ENCODE data around the gene MCRIP1.

Gene MCRIP1

GRCh38 chr17:81817758-81818147 is 15.3 kb downstream of the MCRIP1 start:
- no peak for DNase-seq

DNA sequence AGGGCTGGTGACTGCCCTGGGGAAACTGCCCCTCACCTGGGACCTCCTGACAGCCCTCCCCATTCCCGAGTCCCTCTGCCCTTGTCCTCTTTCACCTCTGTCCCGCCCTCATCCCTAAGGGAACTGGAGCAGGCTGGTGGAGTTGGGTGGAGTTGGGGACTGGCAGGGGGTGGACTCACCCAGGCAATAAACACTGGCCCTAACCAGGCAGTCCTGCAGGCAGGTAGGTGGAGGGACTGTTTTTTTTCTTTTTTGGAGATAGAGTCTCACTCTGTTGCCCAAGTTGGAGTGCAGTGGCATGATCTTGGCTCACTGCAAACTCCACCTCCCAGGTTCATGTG is 17.5 kb downstream of the MCRIP1 start:
- no peak for DNase-seq

- DNase-seq = no peak
Measured at GRCh38 chr17:81814748-81815645, 18.1 kb downstream of the MCRIP1 start.

DNA sequence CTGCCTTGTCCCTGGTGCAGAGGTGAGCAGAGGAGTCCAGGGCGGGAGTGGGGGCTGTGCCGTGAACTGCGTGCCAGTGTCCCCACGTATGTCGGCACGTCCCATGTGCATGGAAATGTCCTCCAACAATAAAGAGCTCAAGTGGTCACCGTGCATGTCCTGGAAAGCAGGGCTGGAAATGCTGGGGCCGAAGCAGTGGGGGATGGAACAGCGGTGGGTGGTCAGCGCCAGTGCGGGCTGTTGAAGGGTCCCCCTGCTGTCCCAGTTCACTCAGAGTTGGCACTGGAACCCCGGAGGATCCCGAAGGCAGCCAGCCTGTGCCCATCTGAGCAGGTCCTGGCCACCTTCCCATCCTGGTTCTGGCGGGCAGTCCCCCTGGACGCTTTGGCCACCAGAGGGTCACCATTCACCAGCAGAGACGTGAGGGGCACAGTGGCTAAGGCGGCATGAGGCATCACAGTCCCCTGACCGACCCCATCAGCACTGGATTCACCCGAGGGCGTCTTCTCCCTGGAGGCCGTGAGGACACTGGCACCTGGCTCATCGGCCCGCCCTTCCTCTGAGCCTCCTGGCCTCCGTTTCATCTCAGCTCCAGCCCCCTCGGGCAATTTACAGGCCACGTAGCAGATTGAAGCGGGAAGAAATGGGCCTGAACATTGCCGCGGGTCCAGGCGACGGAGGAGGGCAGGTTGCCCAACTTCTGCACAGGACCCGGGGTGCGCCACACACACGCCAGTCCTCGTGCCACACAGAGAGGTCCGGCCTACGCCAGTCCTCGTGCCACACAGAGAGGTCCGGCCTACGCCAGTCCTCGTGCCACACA is 19.0 kb downstream of the MCRIP1 start:
- no peak for DNase-seq

DNA sequence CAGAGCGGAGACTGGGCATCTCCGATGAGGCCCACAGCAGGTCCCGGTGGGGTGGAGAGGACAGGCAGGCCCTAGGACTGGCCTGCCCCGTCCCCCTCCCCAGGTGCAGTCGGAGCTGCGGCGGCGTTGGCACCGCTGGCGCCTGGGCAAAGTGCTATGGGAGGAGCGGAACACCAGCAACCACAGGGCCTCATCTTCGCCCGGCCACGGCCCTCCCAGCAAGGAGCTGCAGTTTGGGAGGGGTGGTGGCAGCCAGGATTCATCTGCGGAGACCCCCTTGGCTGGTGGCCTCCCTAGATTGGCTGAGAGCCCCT is 19.8 kb downstream of the MCRIP1 start:
- DNase-seq = no peak

DNA sequence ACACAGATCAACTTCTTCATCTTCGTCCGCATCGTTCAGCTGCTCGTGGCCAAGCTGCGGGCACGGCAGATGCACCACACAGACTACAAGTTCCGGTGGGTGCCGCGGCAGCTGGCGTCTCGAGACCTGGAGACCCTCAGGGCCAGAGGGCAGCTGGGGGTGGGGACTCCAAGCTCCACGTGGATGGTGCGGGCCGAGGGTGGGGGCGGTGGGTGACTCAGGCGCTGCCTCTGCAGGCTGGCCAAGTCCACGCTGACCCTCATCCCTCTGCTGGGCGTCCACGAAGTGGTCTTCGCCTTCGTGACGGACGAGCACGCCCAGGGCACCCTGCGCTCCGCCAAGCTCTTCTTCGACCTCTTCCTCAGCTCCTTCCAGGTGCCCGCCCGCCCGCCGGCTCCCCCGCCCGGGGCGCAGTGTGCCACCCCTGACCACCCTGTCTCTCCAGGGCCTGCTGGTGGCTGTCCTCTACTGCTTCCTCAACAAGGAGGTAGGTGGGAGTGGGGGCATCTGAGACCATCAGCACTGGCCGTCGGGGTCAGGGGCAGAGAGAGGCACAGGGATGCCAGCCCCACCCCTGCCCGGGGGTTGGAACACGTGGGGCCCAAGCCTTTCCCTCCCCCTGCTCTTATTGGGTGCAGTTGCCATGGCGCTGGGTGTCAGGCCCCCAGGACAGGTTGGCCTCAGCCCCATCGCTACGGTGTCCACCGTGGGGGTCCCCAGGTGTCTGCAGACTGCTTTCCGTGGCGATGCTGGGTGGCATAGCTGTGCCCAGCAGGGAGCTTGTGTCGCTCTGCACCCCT is 20.3 kb downstream of the MCRIP1 start:
- DNase-seq = no peak

GRCh38 chr17:81811705-81812570 is 21.2 kb downstream of the MCRIP1 start:
- no peak for DNase-seq

DNA sequence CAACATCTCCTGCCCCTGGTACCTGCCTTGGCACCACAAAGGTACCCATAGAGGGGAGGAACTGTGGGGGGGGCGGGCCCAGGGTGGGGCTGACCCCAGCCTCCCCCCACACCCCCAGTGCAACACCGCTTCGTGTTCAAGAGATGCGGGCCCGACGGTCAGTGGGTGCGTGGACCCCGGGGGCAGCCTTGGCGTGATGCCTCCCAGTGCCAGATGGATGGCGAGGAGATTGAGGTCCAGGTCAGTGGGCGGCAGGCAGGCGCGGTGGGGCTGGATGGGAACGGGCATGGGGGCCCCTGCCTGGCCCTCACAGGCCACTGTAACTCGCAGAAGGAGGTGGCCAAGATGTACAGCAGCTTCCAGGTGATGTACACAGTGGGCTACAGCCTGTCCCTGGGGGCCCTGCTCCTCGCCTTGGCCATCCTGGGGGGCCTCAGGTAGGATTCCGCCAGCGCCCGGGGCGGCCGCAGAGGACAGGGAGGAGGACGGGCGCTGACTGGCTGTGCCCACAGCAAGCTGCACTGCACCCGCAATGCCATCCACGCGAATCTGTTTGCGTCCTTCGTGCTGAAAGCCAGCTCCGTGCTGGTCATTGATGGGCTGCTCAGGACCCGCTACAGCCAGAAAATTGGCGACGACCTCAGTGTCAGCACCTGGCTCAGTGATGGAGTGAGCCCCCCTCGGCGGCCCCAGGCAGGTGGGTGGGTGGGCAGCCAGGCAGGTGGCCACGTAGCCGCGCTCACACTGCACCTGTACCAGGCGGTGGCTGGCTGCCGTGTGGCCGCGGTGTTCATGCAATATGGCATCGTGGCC is 22.0 kb downstream of the MCRIP1 start:
- no peak for DNase-seq

DNA sequence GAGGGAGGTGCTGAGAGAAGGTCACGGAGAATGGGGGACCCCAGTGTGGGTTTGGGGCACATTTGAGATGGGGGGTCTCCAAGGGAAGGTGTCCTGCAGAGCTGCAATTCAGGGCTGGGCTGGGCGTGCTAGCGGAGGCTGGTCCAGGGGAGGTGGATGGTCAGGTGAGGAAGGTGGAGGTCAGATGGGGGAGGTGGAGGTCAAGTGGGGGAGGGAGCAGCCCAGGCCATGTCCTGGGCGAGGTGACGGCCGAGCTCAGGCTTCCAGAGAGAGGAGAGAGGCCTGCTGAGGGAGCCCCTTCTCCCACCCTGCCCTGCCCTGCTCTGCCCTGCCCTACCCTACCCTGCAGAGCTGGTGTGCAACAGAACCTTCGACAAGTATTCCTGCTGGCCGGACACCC is 22.6 kb downstream of the MCRIP1 start:
- DNase-seq = no peak

GRCh38 chr17:81809556-81809998 is 23.5 kb downstream of the MCRIP1 start:
- no peak for DNase-seq

GRCh38 chr17:81808778-81809555 is 24.1 kb downstream of the MCRIP1 start:
- DNase-seq = no peak

DNA sequence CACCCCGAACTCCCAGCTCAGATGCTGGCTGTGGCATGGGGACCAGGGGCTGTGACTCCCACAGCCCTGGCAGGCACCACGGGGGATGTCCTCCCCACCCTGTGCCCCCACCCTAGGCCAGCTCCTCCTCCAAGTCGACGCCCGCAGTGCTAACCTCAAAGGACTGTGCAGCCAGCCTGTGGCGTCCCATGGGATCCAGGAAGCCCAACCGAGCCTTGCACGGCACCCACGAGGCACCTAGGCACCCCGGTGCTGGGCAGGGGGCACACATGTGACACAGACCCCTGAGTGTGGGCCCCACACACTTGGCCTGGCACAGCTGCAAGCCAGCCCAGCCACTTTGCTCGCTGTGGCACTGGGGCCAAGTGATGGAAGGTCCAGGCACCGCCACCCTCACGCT is 25.3 kb downstream of the MCRIP1 start:
- no peak for DNase-seq

GRCh38 chr17:81807210-81807719 is 25.8 kb downstream of the MCRIP1 start:
- DNase-seq = no peak

GRCh38 chr17:81806461-81807209 is 26.5 kb downstream of the MCRIP1 start:
- no peak for DNase-seq

DNA sequence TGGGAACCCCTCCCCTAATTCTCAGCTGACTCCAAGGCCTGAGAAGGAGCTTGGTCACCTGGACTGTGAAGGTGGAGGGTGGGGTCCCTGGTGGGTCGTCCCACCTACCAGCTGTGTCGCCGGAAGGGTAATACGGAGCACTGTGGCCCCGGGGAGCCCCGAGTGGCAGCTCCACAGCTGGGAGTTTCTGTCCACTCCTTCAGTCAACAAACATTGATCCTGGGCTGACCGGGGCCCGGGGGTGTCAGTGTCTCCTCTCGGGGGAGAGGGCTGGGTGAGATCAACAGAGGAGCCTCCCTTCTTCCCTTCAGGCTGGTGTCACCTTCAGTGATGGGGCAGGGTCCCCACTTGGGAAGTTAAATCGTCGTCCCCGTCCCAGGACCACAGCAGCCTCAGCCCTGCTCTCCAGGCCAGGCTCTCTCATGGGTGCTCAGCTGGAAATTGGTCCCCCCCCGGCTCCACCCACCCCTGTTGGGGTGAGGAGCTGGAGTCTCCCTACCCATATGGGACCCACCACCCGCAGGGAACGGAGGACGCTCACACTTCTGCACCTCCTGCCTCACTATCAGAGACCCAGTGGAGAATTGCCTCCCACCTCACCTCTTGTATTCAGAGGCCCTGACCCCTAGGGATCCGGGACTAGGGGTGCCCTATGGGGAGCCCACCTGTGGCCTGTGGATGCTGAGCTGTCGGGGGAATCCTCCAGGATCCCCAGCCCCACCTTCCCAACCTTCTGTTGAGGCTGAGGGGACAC is 27.2 kb downstream of the MCRIP1 start:
- no peak for DNase-seq

DNA sequence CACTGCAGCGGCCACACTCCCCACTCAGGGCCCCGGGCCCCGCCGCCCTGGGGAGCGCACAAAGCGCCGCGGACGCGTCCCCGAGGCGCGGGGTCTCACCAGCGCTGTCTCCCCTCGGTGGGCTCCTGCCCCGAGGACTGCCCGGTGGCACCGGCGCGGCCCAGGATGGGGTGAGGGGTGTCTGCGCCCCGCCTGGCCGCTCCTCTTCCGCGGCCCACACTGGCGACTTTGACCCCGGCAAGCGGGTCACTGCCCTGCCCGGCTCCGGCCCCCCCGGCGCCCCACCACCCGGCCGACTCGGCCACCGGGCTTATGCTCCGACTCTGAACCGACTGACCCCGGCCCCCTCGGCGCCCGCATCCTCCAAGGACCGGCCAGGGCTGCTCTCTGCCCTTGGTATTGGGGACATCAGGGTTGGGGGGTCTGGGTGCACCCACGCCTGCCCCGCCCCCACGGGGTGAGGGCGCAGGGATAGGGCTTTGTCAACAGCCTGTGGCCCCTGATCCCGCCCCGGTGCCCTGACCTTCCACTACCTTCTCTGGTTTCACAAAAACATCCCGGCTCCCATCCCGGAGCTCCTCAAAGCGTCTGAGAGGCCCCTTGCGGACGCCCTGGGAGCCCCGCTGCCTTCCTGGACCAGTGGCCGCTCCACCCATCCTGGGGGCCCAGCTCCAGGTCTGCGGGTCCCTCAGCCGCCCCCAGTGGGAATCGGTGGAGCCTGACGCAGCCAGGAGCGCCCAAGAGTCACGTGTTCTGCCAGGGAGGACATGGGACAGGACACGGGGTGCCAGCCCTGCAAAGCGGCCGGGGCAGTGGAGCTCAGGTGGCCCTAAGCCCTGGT is 28.3 kb downstream of the MCRIP1 start:
- DNase-seq = no peak

GRCh38 chr17:81803728-81804558 is 29.1 kb downstream of the MCRIP1 start, which contains the start of gene GCGR:
TSS of gene GCGR (plus strand) at chr17:81804150. CDS start at chr17:81809019, 4,869 bp downstream.
- no peak for DNase-seq
